ENCODE measurements around the gene TPRG1.
A peak's percentile ranks its signal among the peaks of the same experiment; 100 is the strongest.

Gene TPRG1

DNA sequence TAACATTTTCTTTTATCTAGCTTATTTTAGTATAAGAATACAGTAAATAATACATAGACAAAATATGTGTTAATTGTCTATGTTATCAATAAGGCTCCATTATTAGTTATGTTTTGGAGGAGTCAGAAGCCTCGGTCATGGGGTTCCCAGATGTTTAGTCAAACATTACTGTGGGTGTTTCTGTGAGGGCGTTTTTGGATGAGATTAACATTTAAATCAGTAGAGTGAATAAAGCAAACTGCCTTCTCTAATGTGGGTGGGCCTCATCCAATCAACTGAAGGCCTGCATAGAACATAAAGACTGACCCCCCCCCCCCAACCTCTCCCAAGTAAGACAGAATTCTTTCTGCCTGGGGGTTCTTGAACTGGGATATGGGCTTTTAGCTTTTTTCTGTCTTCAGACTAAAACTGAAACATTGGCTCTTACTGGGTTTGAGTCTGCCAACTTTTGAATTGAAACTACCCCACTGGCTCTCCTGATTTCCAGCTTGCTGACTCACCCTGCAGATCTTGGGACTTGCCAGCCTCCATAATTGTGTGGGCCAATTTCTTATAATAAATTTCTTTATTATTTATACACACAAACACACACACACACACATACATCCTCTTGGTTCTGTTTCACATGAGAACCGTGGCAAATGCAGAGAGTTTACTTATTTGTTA is 192.0 kb downstream of the TPRG1 start:
- DNase-seq = no peak

DNA sequence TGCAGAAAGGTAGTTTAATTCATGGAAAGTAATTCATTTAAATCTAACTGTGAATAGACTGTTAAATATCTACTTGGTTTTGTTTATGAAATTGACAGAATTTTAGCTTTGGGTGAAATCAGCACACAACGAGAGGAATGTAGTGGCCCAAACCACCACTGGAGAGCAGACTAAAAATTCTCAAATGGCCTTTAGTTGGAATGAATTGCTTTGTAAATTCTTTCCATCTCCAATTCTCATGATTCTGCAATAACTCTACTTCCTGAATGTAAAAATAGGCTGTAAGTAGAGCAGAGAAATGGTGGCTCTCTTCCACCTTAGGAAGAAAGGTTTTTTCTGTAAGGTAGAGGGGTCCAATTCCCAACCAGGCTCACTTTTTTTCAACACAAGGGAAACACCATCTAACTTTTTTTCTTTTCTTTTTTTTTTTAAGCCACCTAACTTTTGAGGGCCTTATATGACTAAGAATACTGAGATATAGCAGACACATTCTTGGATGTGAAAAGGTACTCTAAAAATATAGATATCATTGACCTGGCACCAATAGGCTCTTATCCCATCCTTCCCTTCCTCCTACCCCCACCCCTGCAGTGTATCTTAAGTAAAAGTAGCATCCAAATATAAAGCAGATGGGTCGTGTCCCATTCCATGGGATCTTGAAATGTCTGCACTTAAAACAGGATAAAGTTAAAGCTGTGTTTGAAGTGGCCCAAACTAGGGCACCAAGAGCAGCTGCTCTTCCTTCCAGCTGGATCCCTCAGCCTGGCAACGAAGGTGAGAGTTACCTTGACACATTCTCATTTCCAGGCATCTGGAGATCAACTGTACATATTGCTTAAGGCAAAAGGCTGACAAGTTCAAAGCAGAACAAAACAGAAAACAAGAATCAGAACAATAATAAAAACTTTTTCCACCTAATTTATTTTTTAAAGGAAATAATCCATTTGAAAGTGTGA is 194.1 kb downstream of the TPRG1 start:
- DNase-seq = no peak

DNA sequence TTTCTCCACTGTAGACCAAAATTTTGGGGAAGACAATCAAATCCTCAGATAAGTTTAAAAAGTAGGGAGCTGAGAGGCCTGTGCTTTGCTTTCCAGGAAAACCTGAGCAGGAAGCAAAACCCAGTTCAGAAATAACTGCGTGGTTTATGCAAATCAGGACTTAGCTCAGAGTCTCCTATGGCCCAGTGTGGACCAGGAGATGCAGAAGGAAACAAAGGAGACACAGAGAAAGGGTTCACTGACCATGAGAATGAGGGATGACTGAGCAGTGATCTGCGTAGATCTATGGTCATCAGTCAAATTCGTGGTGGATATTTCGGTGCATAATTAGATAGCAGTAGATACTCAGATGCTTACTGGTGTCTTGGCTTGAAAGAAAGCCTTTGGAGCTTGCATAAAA is 196.6 kb downstream of the TPRG1 start:
- no peak for DNase-seq

DNA sequence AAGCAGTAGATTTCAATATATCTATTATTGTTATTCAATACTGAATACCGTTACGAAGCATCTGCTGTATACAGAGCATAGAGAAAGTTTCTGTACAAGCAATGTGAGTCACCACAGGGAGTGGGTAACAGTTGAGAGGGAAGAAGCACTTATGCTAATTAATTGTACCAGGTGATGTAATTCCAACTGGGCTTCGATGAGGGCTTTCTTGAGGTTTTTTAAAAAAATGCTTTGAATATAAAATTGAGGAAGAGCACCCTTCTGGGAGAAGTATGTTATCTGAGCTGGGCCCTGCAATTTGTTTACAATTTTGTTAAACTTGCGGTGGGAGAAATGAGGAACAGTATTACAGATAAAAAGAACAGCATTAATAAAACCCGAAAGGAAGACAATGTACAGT is 197.9 kb downstream of the TPRG1 start:
- DNase-seq = no peak

DNA sequence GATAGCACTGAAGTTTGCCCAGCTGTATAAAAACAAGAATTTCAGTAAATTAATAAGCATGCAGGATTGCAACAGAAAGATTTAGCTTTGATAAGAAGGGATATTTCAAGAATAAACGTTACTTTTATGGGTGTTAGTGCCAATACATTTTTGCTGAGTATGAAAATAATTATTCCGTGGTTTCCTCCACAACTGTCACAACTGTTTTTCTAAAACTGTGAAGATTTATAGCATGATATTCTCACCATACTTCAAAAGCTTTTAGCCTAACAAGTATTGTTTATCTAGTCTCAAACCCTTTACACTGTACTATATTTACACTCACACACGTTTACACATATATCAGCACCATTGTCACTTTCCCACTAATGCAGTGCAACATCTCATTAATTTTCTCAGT is 200.5 kb downstream of the TPRG1 start:
- DNase-seq = peak; percentile 77
